A673 (cell line): ENCODE results near the gene SLC1A6. TPM values are rescaled to one million over a fixed set of nuclear protein-coding genes. Genes with fewer than 3 reads are reported as not detected.

Experiments used
- BruUV-seq: library from RNA; stranded (reverse); fragments of 400-500 nt; replicated peaks from 2 replicates; lab custom pipeline; 2021; lab: Mats Ljungman, UMichigan
- CTCF ChIA-PET: fragments of 300-600 bp; sonication (Branson Sonifier 250); formaldehyde crosslinking; loops from one replicate; lab custom pipeline; 2022; ENCODE audit warnings: antibody characterized with exemption; lab: Charles Lee
- POLR2A ChIA-PET: fragments of 300-600 bp; sonication (Branson Sonifier 250); formaldehyde crosslinking; loops from one replicate; lab custom pipeline; 2022; ENCODE audit warnings: antibody characterized with exemption; ENCODE audit not compliant: low non-redundant PET; lab: Charles Lee
- DNase-seq: peaks from one replicate; pipeline ENCODE4 v3.0.0-alpha.2; 2015; ENCODE audit warnings: low spot score
- H3K27ac ChIP-seq: fragments of 200-600 bp; sonication (generic); 2 replicates; pipeline ENCODE4 v1.5.1; 2016; ENCODE audit warnings: mixed run types, low read depth, mild to moderate bottlenecking, mixed read lengths, antibody characterized with exemption, low read length; ENCODE audit not compliant: poor library complexity, severe bottlenecking
- H3K27me3 ChIP-seq: fragments of 200-600 bp; sonication (generic); replicated peaks from 2 replicates; pipeline ENCODE4 v1.6.1; 2017; ENCODE audit warnings: mixed run types, low read depth, mild to moderate bottlenecking, mixed read lengths, antibody characterized with exemption, low read length; ENCODE audit not compliant: insufficient read depth, poor library complexity
- H3K36me3 ChIP-seq: fragments of 200-600 bp; sonication (generic); 2 replicates; pipeline ENCODE4 v1.6.1; 2016; ENCODE audit warnings: mixed run types, mild to moderate bottlenecking, mixed read lengths, antibody characterized with exemption, low read length; ENCODE audit not compliant: insufficient read depth, poor library complexity, severe bottlenecking
- H3K4me1 ChIP-seq: fragments of 200-600 bp; sonication (generic); 2 replicates; pipeline ENCODE4 v1.6.1; 2017; ENCODE audit warnings: mixed run types, mild to moderate bottlenecking, mixed read lengths, antibody characterized with exemption, low read length; ENCODE audit not compliant: insufficient read depth, poor library complexity, severe bottlenecking
- H3K4me3 ChIP-seq: fragments of 200-600 bp; sonication (generic); 2 replicates; pipeline ENCODE4 v1.5.1; 2016; ENCODE audit warnings: low read depth, mixed run types, mild to moderate bottlenecking, mixed read lengths, low read length; ENCODE audit not compliant: poor library complexity, severe bottlenecking
- H3K9me3 ChIP-seq: fragments of 200-600 bp; sonication (generic); 2 replicates; pipeline ENCODE4 v1.6.1; 2016; ENCODE audit warnings: mixed run types, low read depth, mild to moderate bottlenecking, mixed read lengths, antibody characterized with exemption, low read length; ENCODE audit not compliant: poor library complexity, severe bottlenecking
- EZH2 ChIP-seq: fragments of 200-600 bp; sonication (generic); IDR thresholded peaks from 2 replicates; pipeline ENCODE4 v1.6.1; 2017; ENCODE audit warnings: borderline replicate concordance, low read depth, mild to moderate bottlenecking, mixed read lengths, antibody characterized with exemption, low read length; ENCODE audit not compliant: poor library complexity, severe bottlenecking
- intact Hi-C: fragments of 100-400 bp; cut with micrococcal nuclease; formaldehyde crosslinking; loops from one replicate; pipeline ENCODE4 v1.10.0; 2022; ENCODE audit not compliant: unreplicated experiment
- total RNA-seq: library from RNA; stranded (reverse); gene quantifications from 2 replicates; pipeline ENCODE4 v1.2.3, GENCODE V29; 2021
- TF ChIP-seq, protein P1 (sequence below): fragments of 300-800, 200-600 bp; sonication (generic); conservative IDR thresholded peaks from 2 replicates; pipeline ENCODE4 v1.5.1; 2017; ENCODE audit warnings: low read depth, mild to moderate bottlenecking, antibody characterized with exemption, low read length, moderate library complexity, mixed read lengths

SLC1A6 gene
- total RNA-seq, 1 experiment from 2014 or later: 0.26 TPM

DNA sequence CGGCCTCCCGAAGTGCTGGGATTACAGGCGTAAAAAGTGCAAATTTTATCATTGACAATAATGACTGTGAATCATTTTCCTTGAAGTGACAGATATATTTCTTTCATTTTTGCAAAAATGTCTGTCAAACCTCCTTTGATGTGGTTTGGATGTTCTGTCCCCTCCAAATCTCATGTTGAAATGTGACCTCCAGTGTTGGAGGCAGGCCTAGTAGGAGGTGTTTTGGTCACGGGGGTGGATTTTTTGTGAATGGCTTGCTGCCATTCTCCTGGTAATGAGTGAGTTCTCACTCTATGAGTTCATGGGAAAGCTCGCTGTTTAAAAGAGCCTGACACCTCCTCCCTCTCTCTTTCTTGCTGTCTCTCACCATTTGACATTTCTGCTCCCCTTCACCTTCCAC, 5.5 kb upstream of the SLC1A6 start:
- POLR2A ChIA-PET: no interaction called here
- Histone ChIP-seq H3K4me3 (no peak overlapping the region), H3K27ac (no peak overlapping the region), H3K27me3 (peaks cover 43% of the 10 kb centered on the region), H3K4me1 (no peaks in the 10 kb centered on the region), H3K36me3 (no peaks in the 10 kb centered on the region), H3K9me3 (no peaks in the 10 kb centered on the region)
- CTCF ChIA-PET: no interaction called here
- TF ChIP-seq, protein P1, sequence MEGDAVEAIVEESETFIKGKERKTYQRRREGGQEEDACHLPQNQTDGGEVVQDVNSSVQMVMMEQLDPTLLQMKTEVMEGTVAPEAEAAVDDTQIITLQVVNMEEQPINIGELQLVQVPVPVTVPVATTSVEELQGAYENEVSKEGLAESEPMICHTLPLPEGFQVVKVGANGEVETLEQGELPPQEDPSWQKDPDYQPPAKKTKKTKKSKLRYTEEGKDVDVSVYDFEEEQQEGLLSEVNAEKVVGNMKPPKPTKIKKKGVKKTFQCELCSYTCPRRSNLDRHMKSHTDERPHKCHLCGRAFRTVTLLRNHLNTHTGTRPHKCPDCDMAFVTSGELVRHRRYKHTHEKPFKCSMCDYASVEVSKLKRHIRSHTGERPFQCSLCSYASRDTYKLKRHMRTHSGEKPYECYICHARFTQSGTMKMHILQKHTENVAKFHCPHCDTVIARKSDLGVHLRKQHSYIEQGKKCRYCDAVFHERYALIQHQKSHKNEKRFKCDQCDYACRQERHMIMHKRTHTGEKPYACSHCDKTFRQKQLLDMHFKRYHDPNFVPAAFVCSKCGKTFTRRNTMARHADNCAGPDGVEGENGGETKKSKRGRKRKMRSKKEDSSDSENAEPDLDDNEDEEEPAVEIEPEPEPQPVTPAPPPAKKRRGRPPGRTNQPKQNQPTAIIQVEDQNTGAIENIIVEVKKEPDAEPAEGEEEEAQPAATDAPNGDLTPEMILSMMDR: no peak
- no peak for TF ChIP-seq EZH2
- intact Hi-C loops: no loop called here
- no peak for DNase-seq
- BruUV-seq: no TSS peak

GRCh38 chr19:14978161-14978776, 1.4 kb downstream of the SLC1A6 start:
- no peaks in the 10 kb centered on the region for H3K36me3 ChIP-seq
- ChIA-PET POLR2A (no interaction called here), CTCF (no interaction called here)
- no TSS peak for BruUV-seq
- H3K9me3 ChIP-seq: no peaks in the 10 kb centered on the region
- H3K27me3 ChIP-seq: peaks cover 75% of the 10 kb centered on the region
- no peak overlapping the region for H3K4me3 ChIP-seq
- TF ChIP-seq, protein P1: no peak
- TF ChIP-seq EZH2: no peak
- no peak overlapping the region for H3K27ac ChIP-seq
- no peak for DNase-seq
- no peaks in the 10 kb centered on the region for H3K4me1 ChIP-seq
- intact Hi-C loops: no loop called here

- no TSS peak for BruUV-seq
Measured at GRCh38 chr19:14977128-14977527, 2.5 kb downstream of the SLC1A6 start.

More at GRCh38 chr19:14977128-14977527, 2.5 kb downstream of the SLC1A6 start:
- Histone ChIP-seq H3K4me3 (no peak overlapping the region), H3K27ac (no peak overlapping the region), H3K36me3 (no peaks in the 10 kb centered on the region), H3K4me1 (no peaks in the 10 kb centered on the region), H3K9me3 (no peaks in the 10 kb centered on the region), H3K27me3 (peaks cover 65% of the 10 kb centered on the region)
- peak; percentile 5 for DNase-seq
- TF ChIP-seq, protein P1: no peak
- TF ChIP-seq EZH2: no peak
- POLR2A ChIA-PET: no interaction called here
- CTCF ChIA-PET: interaction anchor here (0.7 kb wide), 1 partner anchor 35 kb away, joined by 7 read pairs; no protein-coding TSS in a partner anchor
- intact Hi-C loops: no loop called here
